ENCODE measurements around the gene DIPK1C. TPM values are rescaled to one million over a fixed set of nuclear protein-coding genes. Genes with fewer than 3 reads are reported as not detected.

DIPK1C gene
- total and polyA plus RNA-seq, 9 of the 15 experiments (the other 6 are each of a cell fraction or from before 2014, with no cell fraction given) = 0.04 to 0.32 (median 0.15) TPM; not detected in 2

- Histone ChIP-seq H3K4me1 (replicated peaks in 1 of 2; ENCODE audit: control insufficient read depth in 2 of 2, insufficient read depth in 2 of 2, low read length in 2 of 2) (peaks cover 0 to 8% of the 10 kb centered on the region in 2 experiments; a peak in 1 of 5 replicates), H3K79me2 (ENCODE audit: control insufficient read depth, insufficient read depth, low read length) (no peaks in the 10 kb centered on the region), H2AFZ (ENCODE audit: low read depth, low read length) (no peak overlapping the region), H3K4me2 (ENCODE audit: insufficient read depth, low read length) (no peak overlapping the region), H3K36me3 (ENCODE audit: control insufficient read depth, insufficient read depth, low read length) (no peaks in the 10 kb centered on the region), H3K27ac (ENCODE audit: extremely low read depth, low read depth, low read length) (no peak overlapping the region), H3K4me3 (no peak overlapping the region), H3K9me3 (replicated peaks; ENCODE audit: control insufficient read depth, insufficient read depth, low read depth, low read length) (no peaks in the 10 kb centered on the region), H4K20me1 (replicated peaks; ENCODE audit: control insufficient read depth, insufficient read depth, low read length) (no peaks in the 10 kb centered on the region; the same call in 1 of the 2 replicates), H3K9ac (ENCODE audit: insufficient read depth in 1 of 2, low read depth in 2 of 2, low read length in 2 of 2) (no peak overlapping the region), H3K9me1 (ENCODE audit: control insufficient read depth, insufficient read depth, low read length) (no peaks in the 10 kb centered on the region), H3K27me3 (ENCODE audit: control insufficient read depth in 2 of 2, insufficient read depth in 2 of 2, low read length in 2 of 2) (peaks cover 44 to 85% of the 10 kb centered on the region in 2 experiments)
- no peak for TF ChIP-seq WHSC1 (IDR thresholded peaks at IDR 0.05; ENCODE audit: low read length)
- TF ChIP-seq NFYB (IDR thresholded peaks at IDR 0.05; ENCODE audit: extremely low read depth, insufficient read length) = no peak
- TF ChIP-seq ATF2 (CRISPR knock-in tag; IDR thresholded peaks at IDR 0.05) = no peak
- no peak for TF ChIP-seq GTF2E2 (tag; IDR thresholded peaks at IDR 0.05)
- TF ChIP-seq ETV1 (tag; conservative IDR thresholded peaks at IDR 0.05; ENCODE audit: low read depth) = no peak
- no peak for TF ChIP-seq NR3C1 (CRISPR knock-in tag; IDR thresholded peaks at IDR 0.05)
- TF ChIP-seq E2F8 (IDR thresholded peaks at IDR 0.05; ENCODE audit: low read depth, partially characterized antibody) = no peak
- TF ChIP-seq, protein P1, sequence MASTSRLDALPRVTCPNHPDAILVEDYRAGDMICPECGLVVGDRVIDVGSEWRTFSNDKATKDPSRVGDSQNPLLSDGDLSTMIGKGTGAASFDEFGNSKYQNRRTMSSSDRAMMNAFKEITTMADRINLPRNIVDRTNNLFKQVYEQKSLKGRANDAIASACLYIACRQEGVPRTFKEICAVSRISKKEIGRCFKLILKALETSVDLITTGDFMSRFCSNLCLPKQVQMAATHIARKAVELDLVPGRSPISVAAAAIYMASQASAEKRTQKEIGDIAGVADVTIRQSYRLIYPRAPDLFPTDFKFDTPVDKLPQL (IDR thresholded peaks at IDR 0.05; ENCODE audit: extremely low read depth, insufficient read length) = no peak
- TF ChIP-seq KDM4B (IDR thresholded peaks at IDR 0.05; ENCODE audit: borderline replicate concordance in 2 of 2, low read depth in 1 of 2) = no peak
- TF ChIP-seq POU5F1 (IDR thresholded peaks at IDR 0.05; ENCODE audit: borderline replicate concordance, low read depth, low read length, partially characterized antibody) = no peak
- no peak for TF ChIP-seq HNRNPK (IDR thresholded peaks at IDR 0.05; ENCODE audit: low read depth, low read length, poor library complexity, severe bottlenecking)
- intact Hi-C loops (cut with micrococcal nuclease) (no loop called here), in situ Hi-C loops (cut with MboI) (no loop called here)
- DNase-seq (ENCODE audit: extremely low read depth in 1 of 4, low spot score in 3 of 4) (no peak), FAIRE-seq (no peak), ATAC-seq (no peak)
- POLR2A ChIA-PET = interaction anchor here (0.6 to 1.4 kb wide), 5 partner anchors 9 to 944 kb away, joined by 3 to 4 read pairs (median 3); no protein-coding TSS in a partner anchor
- WGBS (ENCODE audit: insufficient coverage, low coverage, missing lambda C conversion rate) = 2% methylated on average over 17 of the region's 38 CpGs
- CTCF ChIA-PET (ENCODE audit: low intra/inter-chr PET ratio) = no interaction called here
- BruUV-seq (replicated peaks) = no TSS peak
Measured at GRCh38 chr18:74446631-74447403, 10.3 kb downstream of the DIPK1C start.
